Measurements from ENCODE around the gene AGBL1. TPM values are rescaled to one million over a fixed set of nuclear protein-coding genes. Genes with fewer than 3 reads are reported as not detected.
"Not testable (repeated sequence)": the region's sequence is repeated elsewhere in the genome, so short reads cannot be mapped to it uniquely, and the experiment has no call there.

AGBL1 gene
- total RNA-seq, 6 experiments from 2014 or later = not detected

DNA sequence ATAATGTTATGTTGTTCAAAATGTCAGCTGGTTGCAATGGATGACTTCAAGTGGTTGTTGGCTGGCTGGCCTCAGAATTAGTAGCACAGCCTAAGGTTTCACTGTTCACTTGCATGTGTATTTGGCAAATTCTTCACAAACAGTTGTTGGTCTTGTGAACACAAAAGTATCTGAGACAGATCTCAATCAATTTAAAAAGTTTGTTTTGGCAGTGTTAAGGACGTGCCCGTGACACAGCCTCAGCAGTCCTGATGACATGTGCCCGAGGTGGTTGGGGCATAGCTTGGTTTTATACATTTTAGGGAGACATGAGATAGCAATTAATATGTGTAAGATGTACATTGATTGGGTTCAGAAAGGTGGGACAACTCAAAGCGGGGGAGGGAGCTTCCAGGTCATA lies 436.0 kb downstream of the AGBL1 start:
- WGBS (ENCODE audit: insufficient coverage, low coverage, low lambda C conversion rate, missing lambda C conversion rate) = 24% methylated on average over 4 of the region's 4 CpGs
- ATAC-seq (no peak), DNase-seq (no peak)
- TF ChIP-seq, protein P1, sequence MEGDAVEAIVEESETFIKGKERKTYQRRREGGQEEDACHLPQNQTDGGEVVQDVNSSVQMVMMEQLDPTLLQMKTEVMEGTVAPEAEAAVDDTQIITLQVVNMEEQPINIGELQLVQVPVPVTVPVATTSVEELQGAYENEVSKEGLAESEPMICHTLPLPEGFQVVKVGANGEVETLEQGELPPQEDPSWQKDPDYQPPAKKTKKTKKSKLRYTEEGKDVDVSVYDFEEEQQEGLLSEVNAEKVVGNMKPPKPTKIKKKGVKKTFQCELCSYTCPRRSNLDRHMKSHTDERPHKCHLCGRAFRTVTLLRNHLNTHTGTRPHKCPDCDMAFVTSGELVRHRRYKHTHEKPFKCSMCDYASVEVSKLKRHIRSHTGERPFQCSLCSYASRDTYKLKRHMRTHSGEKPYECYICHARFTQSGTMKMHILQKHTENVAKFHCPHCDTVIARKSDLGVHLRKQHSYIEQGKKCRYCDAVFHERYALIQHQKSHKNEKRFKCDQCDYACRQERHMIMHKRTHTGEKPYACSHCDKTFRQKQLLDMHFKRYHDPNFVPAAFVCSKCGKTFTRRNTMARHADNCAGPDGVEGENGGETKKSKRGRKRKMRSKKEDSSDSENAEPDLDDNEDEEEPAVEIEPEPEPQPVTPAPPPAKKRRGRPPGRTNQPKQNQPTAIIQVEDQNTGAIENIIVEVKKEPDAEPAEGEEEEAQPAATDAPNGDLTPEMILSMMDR (IDR thresholded peaks at IDR 0.05) = no peak
- TF ChIP-seq POLR2A (IDR thresholded peaks at IDR 0.05) = no peak
- Histone ChIP-seq H3K9me3 (no peaks in the 10 kb centered on the region), H3K4me1 (no peaks in the 10 kb centered on the region), H3K27me3 (peaks cover 0 to under 1% of the 10 kb centered on the region in 2 donors), H3K27ac (no peak overlapping the region), H3K4me3 (no peak overlapping the region), H3K36me3 (no peaks in the 10 kb centered on the region)
- intact Hi-C loops (cut with DNase I) = no loop called here

DNA sequence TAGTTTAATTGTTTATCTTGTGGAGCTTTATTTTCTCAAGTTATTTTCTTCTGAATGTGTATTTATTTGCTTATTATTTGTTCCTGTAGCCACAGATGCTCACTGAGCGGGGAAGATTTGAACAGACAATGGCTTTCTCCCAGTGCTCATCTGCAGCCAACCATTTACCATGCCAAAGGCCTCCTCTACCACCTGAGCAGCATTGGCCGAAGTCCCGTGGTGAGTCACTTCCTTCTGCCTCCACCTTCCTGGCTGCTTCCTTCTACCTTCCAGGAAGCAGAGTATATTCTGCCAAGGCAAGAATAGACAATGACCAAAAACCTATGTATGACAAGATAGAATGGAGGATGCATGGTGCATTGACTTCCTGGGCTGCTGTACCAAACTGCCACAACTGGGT lies 443.1 kb downstream of the AGBL1 start:
- Histone ChIP-seq H3K9me3 (no peaks in the 10 kb centered on the region), H3K27me3 (no peaks in the 10 kb centered on the region), H3K4me3 (no peak overlapping the region), H3K27ac (no peak overlapping the region), H3K36me3 (no peaks in the 10 kb centered on the region), H3K4me1 (no peaks in the 10 kb centered on the region)
- WGBS (ENCODE audit: insufficient coverage, low coverage, low lambda C conversion rate, missing lambda C conversion rate) = 57% methylated on average over 3 of the region's 3 CpGs
- intact Hi-C loops (cut with DNase I) = no loop called here
- TF ChIP-seq POLR2A (IDR thresholded peaks at IDR 0.05) = no peak
- TF ChIP-seq, protein P1 (IDR thresholded peaks at IDR 0.05) = no peak
- DNase-seq (no peak), ATAC-seq (no peak)

DNA sequence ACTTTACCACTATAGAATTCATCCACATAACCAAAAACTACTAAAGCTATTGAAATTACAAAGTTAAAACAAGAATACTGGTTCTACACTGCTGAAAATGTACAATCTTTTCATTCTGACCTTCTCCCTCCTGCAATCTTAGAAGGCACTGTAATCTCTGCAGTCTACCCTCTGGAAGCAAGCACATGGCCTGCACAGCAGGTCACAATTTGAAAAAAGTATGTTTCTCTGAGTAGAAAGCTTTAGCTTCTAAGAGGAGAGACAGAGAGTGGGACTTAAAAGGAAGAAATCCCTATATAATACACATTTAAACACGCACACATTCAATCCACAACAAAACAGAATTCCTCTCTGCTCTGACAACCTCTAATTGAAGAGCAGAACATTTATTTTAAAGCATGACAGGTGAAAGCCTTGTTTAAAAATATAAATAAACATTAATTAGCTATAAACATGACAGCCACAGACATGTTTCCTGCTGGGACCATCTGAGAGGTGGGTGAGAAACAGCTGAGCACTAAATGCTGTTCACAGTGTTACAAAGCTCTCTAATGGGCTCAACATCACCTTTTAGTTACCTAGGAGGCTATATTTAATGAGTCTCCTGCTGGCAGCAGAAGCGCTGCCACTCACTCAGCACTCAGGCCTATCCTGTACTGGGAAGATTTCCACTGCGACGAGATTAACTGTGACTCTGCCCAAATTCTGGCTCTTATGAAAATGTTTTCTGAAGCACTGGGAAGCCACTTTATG lies 447.4 kb downstream of the AGBL1 start:
- H3K36me3 ChIP-seq = no peaks in the 10 kb centered on the region
- no peaks in the 10 kb centered on the region for H3K4me1 ChIP-seq
- no peak overlapping the region for H3K4me3 ChIP-seq
- no peaks in the 10 kb centered on the region for H3K27me3 ChIP-seq
- no peak overlapping the region for H3K27ac ChIP-seq
- no peaks in the 10 kb centered on the region for H3K9me3 ChIP-seq
- TF ChIP-seq POLR2A (IDR thresholded peaks at IDR 0.05) = no peak
- TF ChIP-seq, protein P1 (IDR thresholded peaks at IDR 0.05) = no peak
- 79% methylated on average over 4 of the region's 4 CpGs for WGBS (ENCODE audit: insufficient coverage, low coverage, low lambda C conversion rate, missing lambda C conversion rate)
- ATAC-seq (no peak), DNase-seq (no peak)
- intact Hi-C loops (cut with DNase I) = no loop called here

DNA sequence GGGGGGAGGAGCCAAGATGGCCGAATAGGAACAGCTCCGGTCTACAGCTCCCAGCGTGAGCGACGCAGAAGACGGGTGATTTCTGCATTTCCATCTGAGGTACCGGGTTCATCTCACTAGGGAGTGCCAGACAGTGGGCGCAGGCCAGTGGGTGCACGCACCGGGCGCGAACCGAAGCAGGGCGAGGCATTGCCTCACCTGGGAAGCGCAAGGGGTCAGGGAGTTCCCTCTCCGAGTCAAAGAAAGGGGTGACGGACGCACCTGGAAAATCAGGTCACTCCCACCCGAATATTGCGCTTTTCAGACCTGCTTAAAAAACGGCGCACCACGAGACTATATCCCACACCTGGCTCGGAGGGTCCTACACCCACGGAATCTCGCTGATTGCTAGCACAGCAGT lies 448.4 kb downstream of the AGBL1 start:
- H3K9me3 ChIP-seq; H3K27me3 ChIP-seq; intact Hi-C loops (cut with DNase I); H3K27ac ChIP-seq; DNase-seq; H3K4me1 ChIP-seq; ATAC-seq; H3K36me3 ChIP-seq; H3K4me3 ChIP-seq: not testable (repeated sequence)
- WGBS (ENCODE audit: insufficient coverage, low coverage, low lambda C conversion rate, missing lambda C conversion rate) = 67% methylated on average over 12 of the region's 26 CpGs

DNA sequence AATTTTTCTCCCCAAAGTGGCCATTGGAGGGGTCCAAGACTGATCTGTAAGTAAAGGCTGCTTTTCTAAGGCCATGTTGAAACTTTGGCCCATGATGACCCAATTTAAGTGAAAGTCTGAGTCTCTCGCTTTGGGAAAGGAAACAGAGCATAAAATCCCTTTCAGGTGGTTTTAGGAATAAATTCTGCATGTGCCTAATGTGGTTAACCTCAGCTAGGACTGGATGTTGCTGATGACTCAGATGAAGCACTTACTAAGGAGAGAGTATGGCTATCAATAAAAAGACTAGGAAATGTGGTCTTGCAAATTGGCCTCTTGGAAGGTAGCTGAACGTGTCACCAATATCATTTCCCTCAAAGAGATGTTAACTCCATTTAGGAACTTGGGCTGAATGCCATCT lies 458.5 kb downstream of the AGBL1 start:
- H3K27ac ChIP-seq = no peak overlapping the region
- no peak for ATAC-seq
- H3K36me3 ChIP-seq = no peaks in the 10 kb centered on the region
- no peak for DNase-seq
- H3K9me3 ChIP-seq = no peaks in the 10 kb centered on the region
- H3K4me3 ChIP-seq = no peak overlapping the region
- no peaks in the 10 kb centered on the region for H3K4me1 ChIP-seq
- TF ChIP-seq POLR2A (IDR thresholded peaks at IDR 0.05) = no peak
- H3K27me3 ChIP-seq = no peaks in the 10 kb centered on the region
- intact Hi-C loops (cut with DNase I) = no loop called here
- 51% methylated on average over 2 of the region's 2 CpGs for WGBS (ENCODE audit: insufficient coverage, low coverage, low lambda C conversion rate, missing lambda C conversion rate)

Measured in right lobe of liver (tissue), 6 donors.